Uterus (tissue), 4 donors: ENCODE measurements around the gene FLNB. TPM values are rescaled to one million over a fixed set of nuclear protein-coding genes. Genes with fewer than 3 reads are reported as not detected.
A peak's percentile ranks its signal among the peaks of the same experiment; 100 is the strongest.

ENCODE experiments used
- DNase-seq, 2 donors: peaks; one replicate each; pipeline ENCODE4 v3.0.0-alpha.2; 2019 to 2020
- H3K27ac ChIP-seq, 2 donors: fragments of 200-600 bp; sonication (generic); 1 replicate in 1 of 2; 2 replicates in 1 of 2; pipeline ENCODE4 v1.5.1; 2016 to 2018
- H3K27me3 ChIP-seq, 2 donors: fragments of 200-600 bp; sonication (generic); one replicate each; pipeline ENCODE4 v1.5.1; 2018 to 2019; ENCODE audit warnings: control low read depth in 1 of 2
- H3K36me3 ChIP-seq, 2 donors: fragments of 200-600 bp; sonication (generic); one replicate each; pipeline ENCODE4 v1.5.1; 2019; ENCODE audit warnings: control low read depth in 1 of 2
- H3K4me1 ChIP-seq, 2 donors: fragments of 200-600 bp; sonication (generic); one replicate each; pipeline ENCODE4 v1.5.1; 2018 to 2019; ENCODE audit warnings: control low read depth in 1 of 2
- H3K4me3 ChIP-seq, 2 donors: fragments of 200-600 bp; sonication (generic); 1 replicate in 1 of 2; 2 replicates in 1 of 2; pipeline ENCODE4 v1.5.1; 2018 to 2019; ENCODE audit warnings: mild to moderate bottlenecking in 1 of 2
- H3K9me3 ChIP-seq, 2 donors: fragments of 200-600 bp; sonication (generic); one replicate each; pipeline ENCODE4 v1.5.1; 2019; ENCODE audit warnings: control low read depth in 1 of 2
- CTCF ChIP-seq, 4 experiments: fragments of 200-600 bp in 2 of 4; fragments of 450-650 bp in 2 of 4; sonication (generic) in 2 of 4; IDR thresholded peaks; one replicate each; pipeline ENCODE4 v1.5.1; 2016 to 2019; ENCODE audit warnings: antibody characterized with exemption in 4 of 4, mild to moderate bottlenecking in 2 of 4, moderate library complexity in 1 of 4
- POLR2A ChIP-seq, 2 donors: fragments of 450-650 bp; IDR thresholded peaks; one replicate each; pipeline ENCODE4 v1.6.1; 2016; ENCODE audit warnings: antibody characterized with exemption in 2 of 2, mild to moderate bottlenecking in 1 of 2, moderate library complexity in 1 of 2
- intact Hi-C: fragments of 100-400 bp; cut with DNase I; formaldehyde crosslinking; loops from one replicate; pipeline ENCODE4 v1.15.1; 2023; ENCODE audit warnings: low total_unique reads
- total RNA-seq, 4 donors: library from RNA; depleted of rRNA in 3 of 4; stranded (reverse); fragments of >200 nt in 3 of 4; gene quantifications; one replicate each; pipeline versions ENCODE4 v1.1.0 to v1.2.4, GENCODE V29; 2014 to 2023
- donor health status: DM: yes; HTN: yes; CAD: no.

The FLNB gene
- total RNA-seq, 4 donors from 2014 or later, result 52.4 to 283 (median 148) TPM

GRCh38 chr3:58178528-58179234, 170.5 kb downstream of the FLNB start:
- no peak overlapping the region for H3K4me3 ChIP-seq
- no peaks in the 10 kb centered on the region for H3K27me3 ChIP-seq
- intact Hi-C loops, result loop anchor here (5.0 kb wide), 1 partner anchor 124 kb away; no protein-coding TSS in a partner anchor
- peaks cover 0 to 15% of the 10 kb centered on the region in 2 donors for H3K4me1 ChIP-seq
- no peaks in the 10 kb centered on the region for H3K9me3 ChIP-seq
- TF ChIP-seq POLR2A (IDR thresholded peaks at IDR 0.05) (no peak), CTCF (IDR thresholded peaks at IDR 0.05) (no peak)
- no peaks in the 10 kb centered on the region for H3K36me3 ChIP-seq
- no peak for DNase-seq
- H3K27ac ChIP-seq, result peak overlapping the region in 1 of 2 donors; percentile 64

DNA sequence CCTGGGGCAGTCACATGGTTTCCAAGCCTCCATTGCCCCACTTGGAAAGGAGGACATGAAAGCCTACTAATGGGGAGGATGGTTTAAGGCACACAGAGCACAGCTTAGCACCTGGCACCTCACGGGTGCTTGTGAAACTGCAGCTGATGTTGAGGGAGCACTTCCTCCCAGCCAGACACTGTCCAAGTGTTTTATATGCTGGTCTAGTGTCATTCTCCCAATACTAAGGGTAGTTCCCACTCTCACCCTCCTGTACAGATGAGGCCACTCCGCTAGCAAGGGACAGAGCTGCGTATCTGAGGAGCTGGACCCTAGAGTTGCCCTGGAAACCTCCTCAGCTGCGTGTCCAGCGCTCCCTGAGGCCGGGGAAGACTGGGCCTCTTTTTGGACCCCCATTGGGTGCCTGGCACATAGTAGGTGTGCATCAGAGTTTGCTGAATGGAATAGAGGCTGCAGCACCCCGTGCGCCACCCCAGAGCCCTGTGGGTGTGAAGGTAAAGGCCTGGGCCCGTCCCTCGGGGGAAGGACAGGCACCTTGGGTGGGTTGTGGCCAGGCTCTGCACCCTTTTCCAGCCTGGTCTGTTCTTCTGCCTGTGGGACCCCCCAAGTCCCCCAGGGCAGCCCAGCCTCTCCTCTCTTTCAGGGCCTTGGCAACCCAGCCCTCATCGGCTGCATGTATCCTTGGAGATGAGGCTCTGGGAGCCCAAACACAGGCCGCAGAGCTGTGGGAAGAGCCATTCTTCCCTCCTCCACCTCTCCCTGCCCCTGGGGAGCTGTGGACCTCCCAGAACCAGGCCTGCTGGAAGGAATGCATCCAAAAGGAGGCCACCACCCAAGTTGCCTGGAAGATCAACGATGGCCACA, 171.2 kb downstream of the FLNB start:
- H3K27ac ChIP-seq, result no peak overlapping the region
- no peaks in the 10 kb centered on the region for H3K36me3 ChIP-seq
- intact Hi-C loops, result loop anchor here (5.0 kb wide), 1 partner anchor 123 kb away; no protein-coding TSS in a partner anchor
- TF ChIP-seq CTCF (IDR thresholded peaks at IDR 0.05) (no peak), POLR2A (IDR thresholded peaks at IDR 0.05) (no peak)
- no peak overlapping the region for H3K4me3 ChIP-seq
- no peak for DNase-seq
- H3K4me1 ChIP-seq, result peaks cover 0 to 15% of the 10 kb centered on the region in 2 donors
- no peaks in the 10 kb centered on the region for H3K9me3 ChIP-seq
- H3K27me3 ChIP-seq, result no peaks in the 10 kb centered on the region

DNA sequence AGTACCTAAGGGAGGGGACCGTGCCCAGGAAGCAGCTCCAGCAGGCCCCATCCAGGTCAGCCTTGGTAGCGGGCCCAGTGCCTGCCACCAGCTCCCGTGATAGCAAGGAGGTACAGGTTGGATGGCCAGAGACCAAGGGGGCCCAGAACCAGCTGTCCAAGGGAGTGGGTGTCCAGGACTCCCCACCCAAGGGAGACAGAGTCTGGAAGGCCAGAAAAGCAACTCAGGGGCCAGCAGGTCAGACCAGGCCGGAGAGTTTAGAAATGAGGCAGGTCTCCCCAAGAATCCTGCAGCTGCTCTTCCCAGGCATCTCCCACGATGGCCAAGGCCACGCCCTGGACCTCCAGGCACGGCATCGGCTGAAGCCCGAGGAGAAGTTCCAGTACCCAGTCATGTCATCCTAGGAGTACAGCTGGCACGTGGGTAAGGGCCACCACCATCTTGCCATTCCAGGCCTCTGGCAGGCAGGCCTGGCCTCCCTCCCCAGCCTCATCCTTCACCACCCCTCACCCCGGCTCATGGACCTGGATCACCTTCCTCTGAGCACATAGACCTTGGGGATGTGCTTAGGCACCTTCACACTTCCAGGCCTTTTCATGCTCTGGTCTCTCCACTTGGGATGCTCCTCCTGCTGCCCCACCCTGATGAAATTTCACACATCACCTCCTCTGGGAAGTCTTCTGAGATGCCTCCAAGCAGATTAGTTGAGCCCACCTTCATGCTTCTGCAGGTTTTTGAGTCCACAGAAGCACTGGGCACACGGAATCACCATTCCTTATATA, 172.1 kb downstream of the FLNB start:
- no peaks in the 10 kb centered on the region for H3K9me3 ChIP-seq
- H3K4me3 ChIP-seq, result no peak overlapping the region
- peaks cover 0 to 10% of the 10 kb centered on the region in 2 donors for H3K4me1 ChIP-seq
- no peaks in the 10 kb centered on the region for H3K27me3 ChIP-seq
- TF ChIP-seq CTCF (IDR thresholded peaks at IDR 0.05) (no peak), POLR2A (IDR thresholded peaks at IDR 0.05) (no peak)
- DNase-seq, result no peak
- no peaks in the 10 kb centered on the region for H3K36me3 ChIP-seq
- intact Hi-C loops, result no loop called here
- no peak overlapping the region for H3K27ac ChIP-seq

DNA sequence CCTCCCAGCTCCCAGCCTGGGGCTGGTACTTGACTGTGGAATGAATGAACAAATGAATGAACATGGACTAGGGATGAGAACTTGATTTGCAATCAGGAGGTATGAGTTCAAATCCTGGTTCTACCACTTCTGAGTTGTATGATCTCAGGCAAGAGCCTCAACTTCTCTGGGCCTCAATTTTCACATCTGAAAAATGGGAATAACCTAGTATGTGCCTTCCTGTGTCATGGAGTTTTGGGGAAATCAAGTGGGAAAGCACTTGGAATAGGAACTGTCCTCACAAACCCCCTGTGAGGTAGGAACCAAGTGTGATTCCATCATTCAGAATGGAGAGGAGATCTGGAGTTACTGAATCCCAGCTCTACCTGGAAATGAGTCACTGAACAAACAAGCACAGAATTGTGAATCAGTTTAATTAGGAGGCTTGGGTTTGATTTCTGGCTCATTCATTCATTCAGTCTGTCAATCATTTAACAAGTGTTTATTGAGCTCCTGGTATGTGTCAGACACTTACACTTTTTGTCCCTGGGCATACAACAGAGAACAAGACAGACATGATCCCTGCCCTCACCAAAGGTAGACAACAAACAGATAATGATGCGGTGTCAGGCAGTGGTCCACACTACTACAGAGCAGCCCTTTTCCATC, 172.8 kb downstream of the FLNB start:
- H3K4me3 ChIP-seq, result no peak overlapping the region
- DNase-seq, result no peak
- no peaks in the 10 kb centered on the region for H3K27me3 ChIP-seq
- no peak for TF ChIP-seq POLR2A (IDR thresholded peaks at IDR 0.05)
- no peak for TF ChIP-seq CTCF (IDR thresholded peaks at IDR 0.05)
- intact Hi-C loops, result no loop called here
- no peak overlapping the region for H3K27ac ChIP-seq
- H3K36me3 ChIP-seq, result no peaks in the 10 kb centered on the region
- H3K4me1 ChIP-seq, result peaks cover 0 to 3% of the 10 kb centered on the region in 2 donors
- no peaks in the 10 kb centered on the region for H3K9me3 ChIP-seq
